ENCODE data around the gene LIMCH1.
"Not testable (repeated sequence)": the region's sequence is repeated elsewhere in the genome, so short reads cannot be mapped to it uniquely, and the experiment has no call there.

The LIMCH1 gene

GRCh38 chr4:41642746-41643145, 104.8 kb downstream of the LIMCH1 start:
- DNase-seq (ENCODE audit: low read depth in 1 of 2, low spot score in 1 of 2): not testable (repeated sequence)

- no peak for DNase-seq (ENCODE audit: low read depth in 1 of 2, low spot score in 1 of 2)
These were observed 105.4 kb downstream of the LIMCH1 start for GRCh38 chr4:41643331-41643730.

GRCh38 chr4:41644288-41644914, 106.4 kb downstream of the LIMCH1 start:
- no peak for DNase-seq (ENCODE audit: low read depth in 1 of 2, low spot score in 1 of 2)

GRCh38 chr4:41644915-41645295, 106.9 kb downstream of the LIMCH1 start:
- no peak for DNase-seq (ENCODE audit: low read depth in 1 of 2, low spot score in 1 of 2)

- DNase-seq (ENCODE audit: low read depth in 1 of 2, low spot score in 1 of 2): no peak
These were observed 107.9 kb downstream of the LIMCH1 start for GRCh38 chr4:41645728-41646390.

- no peak for DNase-seq (ENCODE audit: low read depth in 1 of 2, low spot score in 1 of 2)
These were observed 108.9 kb downstream of the LIMCH1 start for GRCh38 chr4:41646862-41647261.

GRCh38 chr4:41647383-41647782, 109.4 kb downstream of the LIMCH1 start:
- no peak for DNase-seq (ENCODE audit: low read depth in 1 of 2, low spot score in 1 of 2)

GRCh38 chr4:41651150-41651549, 113.2 kb downstream of the LIMCH1 start:
- not testable (repeated sequence) for DNase-seq (ENCODE audit: low read depth in 1 of 2, low spot score in 1 of 2)

- DNase-seq (ENCODE audit: low read depth in 1 of 2, low spot score in 1 of 2): no peak
These were observed 115.0 kb downstream of the LIMCH1 start for GRCh38 chr4:41652971-41653370.

GRCh38 chr4:41653523-41653922, 115.6 kb downstream of the LIMCH1 start:
- DNase-seq (ENCODE audit: low read depth in 1 of 2, low spot score in 1 of 2): no peak

GRCh38 chr4:41655177-41655576, 117.2 kb downstream of the LIMCH1 start:
- DNase-seq (ENCODE audit: low read depth in 1 of 2, low spot score in 1 of 2): no peak

- no peak for DNase-seq (ENCODE audit: low read depth in 1 of 2, low spot score in 1 of 2)
These were observed 118.1 kb downstream of the LIMCH1 start for GRCh38 chr4:41656106-41656505.

- no peak for DNase-seq (ENCODE audit: low read depth in 1 of 2, low spot score in 1 of 2)
These were observed 118.9 kb downstream of the LIMCH1 start for GRCh38 chr4:41656572-41657520.

GRCh38 chr4:41657561-41657960, 119.6 kb downstream of the LIMCH1 start:
- DNase-seq (ENCODE audit: low read depth in 1 of 2, low spot score in 1 of 2): no peak

GRCh38 chr4:41658163-41658562, 120.2 kb downstream of the LIMCH1 start:
- DNase-seq (ENCODE audit: low read depth in 1 of 2, low spot score in 1 of 2): no peak

GRCh38 chr4:41660352-41660751, 122.4 kb downstream of the LIMCH1 start:
- no peak for DNase-seq (ENCODE audit: low read depth in 1 of 2, low spot score in 1 of 2)

- DNase-seq (ENCODE audit: low read depth in 1 of 2, low spot score in 1 of 2): no peak
These were observed 123.6 kb downstream of the LIMCH1 start for GRCh38 chr4:41661442-41662076.

- no peak for DNase-seq (ENCODE audit: low read depth in 1 of 2, low spot score in 1 of 2)
These were observed 127.8 kb downstream of the LIMCH1 start for GRCh38 chr4:41665636-41666207.

GRCh38 chr4:41668024-41668423, 130.1 kb downstream of the LIMCH1 start:
- DNase-seq (ENCODE audit: low read depth in 1 of 2, low spot score in 1 of 2): no peak

GRCh38 chr4:41670530-41670929, 132.6 kb downstream of the LIMCH1 start:
- no peak for DNase-seq (ENCODE audit: low read depth in 1 of 2, low spot score in 1 of 2)

GRCh38 chr4:41670982-41671381, 133.0 kb downstream of the LIMCH1 start:
- DNase-seq (ENCODE audit: low read depth in 1 of 2, low spot score in 1 of 2): no peak

Data from activated T-helper 1 cell treated with anti-CD3 and anti-CD28 coated beads, Interleukin-2, amount 50 U/mL, for 16 hours (primary cell).